SK-N-SH (cell line): ENCODE results near the gene RIPPLY3. TPM values are rescaled to one million over a fixed set of nuclear protein-coding genes. Genes with fewer than 3 reads are reported as not detected.

Experiments
- CTCF ChIA-PET: fragments of 300-600, 350-600 bp; formaldehyde crosslinking; extraction: SDS; loops from one replicate; lab custom pipeline; 2021; lab: Yijun Ruan, JAX
- POLR2A ChIA-PET: fragments of 350-600 bp; sonication (Branson Sonifier 250); formaldehyde crosslinking; extraction: SDS; loops from one replicate; lab custom pipeline; 2020; ENCODE audit warnings: antibody characterized with exemption, inconsistent platforms; lab: Yijun Ruan, JAX
- DNase-seq: peaks from one replicate; pipeline ENCODE4 v3.0.0; 2012
- H2AFZ ChIP-seq: fragments of 200-600 bp; sonication (generic); 2 replicates; pipeline ENCODE4 v1.8.1; 2016; ENCODE audit warnings: antibody characterized with exemption, mild to moderate bottlenecking, low read depth
- H3F3A ChIP-seq: fragments of 200-600 bp; sonication (generic); replicated peaks from 2 replicates; pipeline ENCODE3; 2016; ENCODE audit warnings: antibody characterized with exemption, mild to moderate bottlenecking; ENCODE audit not compliant: insufficient read depth
- H3K27ac ChIP-seq, 2 experiments: fragments of 200-500 bp in 1 of 2; fragments of 200-600 bp in 1 of 2; sonication (Bioruptor generic) in 1 of 2; sonication (generic), shearing (Covaris generic) in 1 of 2; 2 replicates each; pipeline versions ENCODE4 v1.5.1 to v1.6.1; 2014 to 2016; ENCODE audit warnings: low read depth in 2 of 2, inconsistent platforms in 1 of 2, low read length in 1 of 2, mild to moderate bottlenecking in 1 of 2, mixed read lengths in 1 of 2
- H3K27me3 ChIP-seq: fragments of 200-600 bp; sonication (generic), shearing (Covaris generic); 2 replicates; pipeline ENCODE4 v1.6.1; 2016; ENCODE audit warnings: mixed run types; ENCODE audit not compliant: insufficient read depth
- H3K36me3 ChIP-seq, 2 experiments: fragments of 200-500 bp in 1 of 2; fragments of 200-600 bp in 1 of 2; sonication (Bioruptor generic) in 1 of 2; sonication (generic) in 1 of 2; replicated peaks in 1 of 2; 2 replicates each; pipeline versions ENCODE3 to v1.5.1; 2014 to 2016; ENCODE audit warnings: low read length in 1 of 2, mild to moderate bottlenecking in 1 of 2; ENCODE audit not compliant: insufficient read depth in 2 of 2, control insufficient read depth in 1 of 2
- H3K4me1 ChIP-seq, 2 experiments: fragments of 200-500 bp in 1 of 2; fragments of 200-600 bp in 1 of 2; sonication (Bioruptor generic) in 1 of 2; sonication (generic), shearing (Covaris generic) in 1 of 2; 2 replicates each; pipeline versions ENCODE4 v1.5.1 to v1.6.1; 2014 to 2016; ENCODE audit warnings: low read depth in 1 of 2, low read length in 1 of 2, mixed run types in 1 of 2; ENCODE audit not compliant: insufficient read depth in 2 of 2, control insufficient read depth in 1 of 2
- H3K4me2 ChIP-seq: fragments of 200-600 bp; sonication (generic), shearing (Covaris generic); 2 replicates; pipeline ENCODE4 v1.6.1; 2017; ENCODE audit warnings: mixed run types
- H3K4me3 ChIP-seq, 2 experiments: fragments of 200-500 bp in 1 of 2; fragments of 200-600 bp in 1 of 2; sonication (Bioruptor generic) in 1 of 2; sonication (generic), shearing (Covaris generic) in 1 of 2; 2 replicates each; pipeline versions ENCODE4 v1.5.1 to v1.8.1; 2014 to 2016; ENCODE audit warnings: low read depth in 2 of 2, inconsistent platforms in 1 of 2, low read length in 1 of 2, mild to moderate bottlenecking in 1 of 2, mixed read lengths in 1 of 2, moderate library complexity in 1 of 2
- H3K79me2 ChIP-seq: fragments of 200-600 bp; sonication (generic); 2 replicates; pipeline ENCODE4 v1.8.1; 2017; ENCODE audit warnings: mild to moderate bottlenecking; ENCODE audit not compliant: insufficient read depth
- H3K9ac ChIP-seq: fragments of 200-600 bp; sonication (generic); 2 replicates; pipeline ENCODE4 v1.6.1; 2017; ENCODE audit warnings: mixed run types
- H3K9me2 ChIP-seq: fragments of 200-600 bp; sonication (generic); 2 replicates; pipeline ENCODE4 v1.6.1; 2017; ENCODE audit warnings: mixed run types
- H3K9me3 ChIP-seq: fragments of 200-600 bp; sonication (generic); 2 replicates; pipeline ENCODE4 v1.6.1; 2017; ENCODE audit warnings: mixed run types, mild to moderate bottlenecking, moderate library complexity
- H4K20me1 ChIP-seq: fragments of 200-600 bp; sonication (generic); 2 replicates; pipeline ENCODE4 v1.6.1; 2017; ENCODE audit warnings: mild to moderate bottlenecking, mixed run types; ENCODE audit not compliant: insufficient read depth
- CHD2 ChIP-seq: fragments of 150-350 bp; IDR thresholded peaks from 2 replicates; pipeline ENCODE4 v1.6.1; 2018; ENCODE audit warnings: low read length; ENCODE audit not compliant: partially characterized antibody
- EP300 ChIP-seq, 2 experiments: IDR thresholded peaks; 2 replicates each; pipeline versions ENCODE4 v1.4.0 to v1.6.1; 2012; ENCODE audit warnings: borderline replicate concordance in 1 of 2, low read depth in 1 of 2, low read length in 1 of 2
- EZH2phosphoT487 ChIP-seq: fragments of 200-600 bp; sonication (generic); IDR thresholded peaks from 2 replicates; pipeline ENCODE4 v1.6.1; 2017; ENCODE audit warnings: low read depth, mixed run types, mild to moderate bottlenecking, antibody characterized with exemption, moderate library complexity, borderline replicate concordance
- FOXJ3 ChIP-seq: sonication (generic); formaldehyde crosslinking; IDR thresholded peaks from 2 replicates; pipeline ENCODE4 v1.5.1; 2020; ENCODE audit warnings: mild to moderate bottlenecking, missing genetic modification reagents
- FOXM1 ChIP-seq: IDR thresholded peaks from 2 replicates; pipeline ENCODE4 v1.4.0; 2012; ENCODE audit warnings: low read depth, mild to moderate bottlenecking
- GABPA ChIP-seq: IDR thresholded peaks from 2 replicates; pipeline ENCODE4 v1.4.0; 2012; ENCODE audit warnings: low read depth, mild to moderate bottlenecking
- GATA2 ChIP-seq: sonication (generic); formaldehyde crosslinking; IDR thresholded peaks from 2 replicates; pipeline ENCODE4 v1.5.0; 2020; ENCODE audit warnings: mild to moderate bottlenecking, missing genetic modification reagents
- MEF2A ChIP-seq: IDR thresholded peaks from 2 replicates; pipeline ENCODE4 v1.4.0; 2012; ENCODE audit warnings: low read depth, borderline replicate concordance
- NRF1 ChIP-seq: IDR thresholded peaks from 2 replicates; pipeline ENCODE4 v1.6.1; 2012; ENCODE audit warnings: low read depth, mild to moderate bottlenecking, low read length
- RAD21 ChIP-seq: IDR thresholded peaks from 2 replicates; pipeline ENCODE4 v1.6.1; 2012; ENCODE audit warnings: mild to moderate bottlenecking, low read length
- SIN3A ChIP-seq: IDR thresholded peaks from 2 replicates; pipeline ENCODE4 v1.6.1; 2012; ENCODE audit warnings: low read depth, mild to moderate bottlenecking, low read length, moderate library complexity, borderline replicate concordance
- TAF1 ChIP-seq: IDR thresholded peaks from 2 replicates; pipeline ENCODE4 v1.6.1; 2012; ENCODE audit warnings: low read depth, mild to moderate bottlenecking, low read length, moderate library complexity, borderline replicate concordance
- TCF12 ChIP-seq: IDR thresholded peaks from 2 replicates; pipeline ENCODE4 v1.4.0; 2012
- TEAD4 ChIP-seq: IDR thresholded peaks from 2 replicates; pipeline ENCODE4 v1.4.0; 2012; ENCODE audit warnings: mild to moderate bottlenecking, borderline replicate concordance; ENCODE audit not compliant: insufficient read depth
- WGBS: methylation state at CpG from one replicate; pipeline ENCODE4 v1.1.6; 2017; ENCODE audit warnings: low lambda C conversion rate; 5-methylcytosine and 5-hydroxymethylcytosine counted together
- polyA plus RNA-seq, 3 experiments: library from polyadenylated mRNA; depleted of rRNA; stranded (reverse); fragments of >200 nt; gene quantifications; 2 replicates each; pipeline ENCODE4 v1.2.3, GENCODE V29; 2012
- TF ChIP-seq, protein P1 (sequence below): fragments of 200-600 bp; sonication (generic); IDR thresholded peaks from 2 replicates; pipeline ENCODE4 v1.6.1; 2017; ENCODE audit warnings: antibody characterized with exemption, mild to moderate bottlenecking, moderate library complexity
- TF ChIP-seq, protein P2 (sequence below): fragments of 150-350 bp; IDR thresholded peaks from 2 replicates; pipeline ENCODE4 v1.6.1; 2017; ENCODE audit warnings: antibody characterized with exemption, low read length, low read depth, borderline replicate concordance
- TF ChIP-seq, protein P3 (sequence below): IDR thresholded peaks from 2 replicates; pipeline ENCODE4 v1.4.0; 2012; ENCODE audit warnings: low read depth, borderline replicate concordance

RIPPLY3 gene
- polyA plus RNA-seq, 1 of the 3 experiments (the other 2 are of a cell fraction), result 0.03 TPM

GRCh38 chr21:36964398-36964797, 42.1 kb upstream of the RIPPLY3 start (continued):
- TF ChIP-seq NRF1, result no peak
- no peak for TF ChIP-seq TAF1

GRCh38 chr21:36964827-36965719, 41.4 kb upstream of the RIPPLY3 start:
- Histone ChIP-seq H3K4me3 (peak overlapping the region; percentile 64 to 87; a peak in 3 of 4 replicates), H2AFZ (no peak overlapping the region), H3K9me2 (no peaks in the 10 kb centered on the region), H4K20me1 (no peaks in the 10 kb centered on the region), H3K36me3 (peaks cover 5 to 24% of the 10 kb centered on the region in 2 experiments), H3F3A (peaks cover 2% of the 10 kb centered on the region), H3K9ac (0 out of 2 replicates have a peak overlapping the region, but pooled peaks have one; percentile 80), H3K27me3 (no peaks in the 10 kb centered on the region), H3K27ac (no peak overlapping the region), H3K9me3 (no peaks in the 10 kb centered on the region), H3K4me1 (peaks cover 3 to 12% of the 10 kb centered on the region in 2 experiments; a peak in 2 of 4 replicates), H3K79me2 (peaks cover 16% of the 10 kb centered on the region), H3K4me2 (peak overlapping the region; percentile 96)
- DNase-seq, result no peak
- POLR2A ChIA-PET, result interaction anchor here (2.3 kb wide), 1 partner anchor 25 kb away, joined by 10 read pairs; no protein-coding TSS in a partner anchor
- CTCF ChIA-PET, result interaction anchor here (0.9 to 6.0 kb wide), 7 partner anchors 11 to 45 kb away, joined by 3 to 38 read pairs (median 3); no protein-coding TSS in a partner anchor
- 95% methylated on average over 8 of the region's 8 CpGs for WGBS
- TF ChIP-seq TCF12, result no peak
- no peak for TF ChIP-seq SIN3A
- TF ChIP-seq GATA2 (CRISPR knock-in tag), result no peak
- no peak for TF ChIP-seq GABPA
- no peak for TF ChIP-seq EZH2phosphoT487
- no peak for TF ChIP-seq TEAD4
- no peak for TF ChIP-seq MEF2A
- TF ChIP-seq, protein P1, sequence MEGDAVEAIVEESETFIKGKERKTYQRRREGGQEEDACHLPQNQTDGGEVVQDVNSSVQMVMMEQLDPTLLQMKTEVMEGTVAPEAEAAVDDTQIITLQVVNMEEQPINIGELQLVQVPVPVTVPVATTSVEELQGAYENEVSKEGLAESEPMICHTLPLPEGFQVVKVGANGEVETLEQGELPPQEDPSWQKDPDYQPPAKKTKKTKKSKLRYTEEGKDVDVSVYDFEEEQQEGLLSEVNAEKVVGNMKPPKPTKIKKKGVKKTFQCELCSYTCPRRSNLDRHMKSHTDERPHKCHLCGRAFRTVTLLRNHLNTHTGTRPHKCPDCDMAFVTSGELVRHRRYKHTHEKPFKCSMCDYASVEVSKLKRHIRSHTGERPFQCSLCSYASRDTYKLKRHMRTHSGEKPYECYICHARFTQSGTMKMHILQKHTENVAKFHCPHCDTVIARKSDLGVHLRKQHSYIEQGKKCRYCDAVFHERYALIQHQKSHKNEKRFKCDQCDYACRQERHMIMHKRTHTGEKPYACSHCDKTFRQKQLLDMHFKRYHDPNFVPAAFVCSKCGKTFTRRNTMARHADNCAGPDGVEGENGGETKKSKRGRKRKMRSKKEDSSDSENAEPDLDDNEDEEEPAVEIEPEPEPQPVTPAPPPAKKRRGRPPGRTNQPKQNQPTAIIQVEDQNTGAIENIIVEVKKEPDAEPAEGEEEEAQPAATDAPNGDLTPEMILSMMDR, result no peak
- TF ChIP-seq, protein P2, sequence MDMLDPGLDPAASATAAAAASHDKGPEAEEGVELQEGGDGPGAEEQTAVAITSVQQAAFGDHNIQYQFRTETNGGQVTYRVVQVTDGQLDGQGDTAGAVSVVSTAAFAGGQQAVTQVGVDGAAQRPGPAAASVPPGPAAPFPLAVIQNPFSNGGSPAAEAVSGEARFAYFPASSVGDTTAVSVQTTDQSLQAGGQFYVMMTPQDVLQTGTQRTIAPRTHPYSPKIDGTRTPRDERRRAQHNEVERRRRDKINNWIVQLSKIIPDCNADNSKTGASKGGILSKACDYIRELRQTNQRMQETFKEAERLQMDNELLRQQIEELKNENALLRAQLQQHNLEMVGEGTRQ, result no peak
- no peak for TF ChIP-seq CHD2
- no peak for TF ChIP-seq EP300 (IDR thresholded peaks at IDR 0.05; ENCODE audit: borderline replicate concordance in 1 of 2, low read depth in 1 of 2, low read length in 1 of 2)
- TF ChIP-seq, protein P3, sequence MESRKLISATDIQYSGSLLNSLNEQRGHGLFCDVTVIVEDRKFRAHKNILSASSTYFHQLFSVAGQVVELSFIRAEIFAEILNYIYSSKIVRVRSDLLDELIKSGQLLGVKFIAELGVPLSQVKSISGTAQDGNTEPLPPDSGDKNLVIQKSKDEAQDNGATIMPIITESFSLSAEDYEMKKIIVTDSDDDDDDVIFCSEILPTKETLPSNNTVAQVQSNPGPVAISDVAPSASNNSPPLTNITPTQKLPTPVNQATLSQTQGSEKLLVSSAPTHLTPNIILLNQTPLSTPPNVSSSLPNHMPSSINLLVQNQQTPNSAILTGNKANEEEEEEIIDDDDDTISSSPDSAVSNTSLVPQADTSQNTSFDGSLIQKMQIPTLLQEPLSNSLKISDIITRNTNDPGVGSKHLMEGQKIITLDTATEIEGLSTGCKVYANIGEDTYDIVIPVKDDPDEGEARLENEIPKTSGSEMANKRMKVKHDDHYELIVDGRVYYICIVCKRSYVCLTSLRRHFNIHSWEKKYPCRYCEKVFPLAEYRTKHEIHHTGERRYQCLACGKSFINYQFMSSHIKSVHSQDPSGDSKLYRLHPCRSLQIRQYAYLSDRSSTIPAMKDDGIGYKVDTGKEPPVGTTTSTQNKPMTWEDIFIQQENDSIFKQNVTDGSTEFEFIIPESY, result no peak
- TF ChIP-seq FOXM1, result no peak
- no peak for TF ChIP-seq RAD21
- no peak for TF ChIP-seq FOXJ3
